ENCODE results near the gene PTPRK.

DNA sequence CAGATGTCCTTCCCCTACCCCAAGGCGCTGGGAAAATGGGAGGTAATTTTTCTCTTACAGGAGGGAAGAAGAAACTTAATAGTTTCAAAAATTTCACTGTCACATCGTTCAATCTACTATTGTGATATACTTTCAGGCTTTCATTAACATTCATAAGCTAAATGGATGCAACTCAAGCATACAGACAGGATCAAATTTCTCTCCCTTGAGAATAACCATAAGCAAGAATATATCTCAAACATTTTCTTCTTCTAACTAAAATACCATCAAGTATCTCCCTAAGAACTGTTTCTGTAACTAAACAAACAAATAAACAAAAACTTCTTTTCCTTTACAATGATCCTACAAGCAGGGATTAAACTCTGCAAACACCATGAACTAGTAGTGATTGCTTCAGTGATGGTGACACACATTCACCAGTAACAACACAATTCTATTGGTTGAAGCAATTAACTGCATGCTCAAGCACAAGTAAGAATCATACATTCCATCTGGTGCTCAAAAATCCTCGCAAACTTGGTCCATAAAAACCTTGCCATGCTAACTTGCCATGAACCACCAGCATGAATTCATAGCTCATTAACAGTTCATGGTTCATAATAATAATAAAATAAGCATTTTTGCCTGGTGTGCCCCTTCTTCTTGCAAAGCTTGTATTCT lies 183.8 kb downstream of the PTPRK start:
- TF ChIP-seq, protein P1, sequence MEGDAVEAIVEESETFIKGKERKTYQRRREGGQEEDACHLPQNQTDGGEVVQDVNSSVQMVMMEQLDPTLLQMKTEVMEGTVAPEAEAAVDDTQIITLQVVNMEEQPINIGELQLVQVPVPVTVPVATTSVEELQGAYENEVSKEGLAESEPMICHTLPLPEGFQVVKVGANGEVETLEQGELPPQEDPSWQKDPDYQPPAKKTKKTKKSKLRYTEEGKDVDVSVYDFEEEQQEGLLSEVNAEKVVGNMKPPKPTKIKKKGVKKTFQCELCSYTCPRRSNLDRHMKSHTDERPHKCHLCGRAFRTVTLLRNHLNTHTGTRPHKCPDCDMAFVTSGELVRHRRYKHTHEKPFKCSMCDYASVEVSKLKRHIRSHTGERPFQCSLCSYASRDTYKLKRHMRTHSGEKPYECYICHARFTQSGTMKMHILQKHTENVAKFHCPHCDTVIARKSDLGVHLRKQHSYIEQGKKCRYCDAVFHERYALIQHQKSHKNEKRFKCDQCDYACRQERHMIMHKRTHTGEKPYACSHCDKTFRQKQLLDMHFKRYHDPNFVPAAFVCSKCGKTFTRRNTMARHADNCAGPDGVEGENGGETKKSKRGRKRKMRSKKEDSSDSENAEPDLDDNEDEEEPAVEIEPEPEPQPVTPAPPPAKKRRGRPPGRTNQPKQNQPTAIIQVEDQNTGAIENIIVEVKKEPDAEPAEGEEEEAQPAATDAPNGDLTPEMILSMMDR (conservative IDR thresholded peaks at IDR 0.05; ENCODE audit: low read length) = no peak
- TF ChIP-seq EZH2phosphoT487 (IDR thresholded peaks at IDR 0.05; ENCODE audit: borderline replicate concordance, low read depth, low read length) = no peak
